HEK293 (cell line): ENCODE measurements around the gene ZFP3.
"Not testable (repeated sequence)": the region's sequence is repeated elsewhere in the genome, so short reads cannot be mapped to it uniquely, and the experiment has no call there.

Source experiments
- KLF1 ChIP-seq: fragments of 450-650 bp; formaldehyde crosslinking; IDR thresholded peaks from 2 replicates; pipeline ENCODE4 v1.5.1; 2016; ENCODE audit warnings: missing biosample characterization, missing genetic modification characterization
- MEIS1 ChIP-seq: sonication (generic); formaldehyde crosslinking; IDR thresholded peaks from 2 replicates; pipeline ENCODE4 v1.8.1; 2022; ENCODE audit warnings: missing genetic modification reagents, mild to moderate bottlenecking, borderline replicate concordance
- SP7 ChIP-seq: fragments of 450-650 bp; formaldehyde crosslinking; IDR thresholded peaks from 2 replicates; pipeline ENCODE4 v1.5.1; 2016; ENCODE audit warnings: missing biosample characterization, missing genetic modification characterization
- ZBTB20 ChIP-seq: fragments of 450-650 bp; formaldehyde crosslinking; IDR thresholded peaks from 2 replicates; pipeline ENCODE4 v1.5.1; 2016; ENCODE audit warnings: missing biosample characterization, missing genetic modification characterization
- ZNF341 ChIP-seq: fragments of 450-650 bp; formaldehyde crosslinking; IDR thresholded peaks from 2 replicates; pipeline ENCODE4; 2016; ENCODE audit warnings: low read depth, missing biosample characterization, missing genetic modification characterization
- ZNF76 ChIP-seq: fragments of 450-650 bp; formaldehyde crosslinking; IDR thresholded peaks from 2 replicates; pipeline ENCODE4; 2016; ENCODE audit warnings: low read depth, missing biosample characterization, missing genetic modification characterization, borderline replicate concordance
- ZNF837 ChIP-seq: fragments of 450-650 bp; formaldehyde crosslinking; IDR thresholded peaks from 2 replicates; pipeline ENCODE4 v1.5.1; 2016; ENCODE audit warnings: missing biosample characterization, missing genetic modification characterization
- ZSCAN16 ChIP-seq: fragments of 450-650 bp; formaldehyde crosslinking; IDR thresholded peaks from 2 replicates; pipeline ENCODE4 v1.5.1; 2016; ENCODE audit warnings: missing biosample characterization, missing genetic modification characterization
- TF ChIP-seq, protein P1 (sequence below): fragments of 450-650 bp; formaldehyde crosslinking; IDR thresholded peaks from 2 replicates; pipeline ENCODE4 v1.5.1; 2016; ENCODE audit warnings: missing biosample characterization, missing genetic modification characterization

DNA sequence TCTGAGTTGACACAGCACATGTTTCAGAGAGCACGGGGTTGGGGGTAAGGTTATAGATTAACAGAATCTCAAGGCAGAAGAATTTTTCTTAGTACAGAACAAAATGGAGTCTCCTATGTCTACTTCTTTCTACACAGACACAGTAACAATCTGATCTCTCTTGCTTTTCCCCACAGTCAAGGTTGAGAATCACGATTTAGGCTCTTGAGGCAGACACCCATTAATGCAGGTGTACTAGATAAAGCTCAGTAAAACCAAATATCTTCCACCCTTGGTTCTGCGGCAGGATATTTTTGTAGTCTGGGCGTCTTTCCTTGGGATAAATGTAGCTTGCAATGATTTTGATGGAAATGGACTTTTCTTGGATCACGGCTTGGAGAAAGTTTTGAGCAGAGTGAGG, 2.8 kb upstream of the ZFP3 start:
- not testable (repeated sequence) for TF ChIP-seq SP7; ZNF341 (tag by site-specific recombination); ZBTB20 (tag by site-specific recombination); ZSCAN16 (tag by site-specific recombination); ZNF837; MEIS1; KLF1 (tag by site-specific recombination); ZNF76 (tag by site-specific recombination)
- TF ChIP-seq, protein P1, sequence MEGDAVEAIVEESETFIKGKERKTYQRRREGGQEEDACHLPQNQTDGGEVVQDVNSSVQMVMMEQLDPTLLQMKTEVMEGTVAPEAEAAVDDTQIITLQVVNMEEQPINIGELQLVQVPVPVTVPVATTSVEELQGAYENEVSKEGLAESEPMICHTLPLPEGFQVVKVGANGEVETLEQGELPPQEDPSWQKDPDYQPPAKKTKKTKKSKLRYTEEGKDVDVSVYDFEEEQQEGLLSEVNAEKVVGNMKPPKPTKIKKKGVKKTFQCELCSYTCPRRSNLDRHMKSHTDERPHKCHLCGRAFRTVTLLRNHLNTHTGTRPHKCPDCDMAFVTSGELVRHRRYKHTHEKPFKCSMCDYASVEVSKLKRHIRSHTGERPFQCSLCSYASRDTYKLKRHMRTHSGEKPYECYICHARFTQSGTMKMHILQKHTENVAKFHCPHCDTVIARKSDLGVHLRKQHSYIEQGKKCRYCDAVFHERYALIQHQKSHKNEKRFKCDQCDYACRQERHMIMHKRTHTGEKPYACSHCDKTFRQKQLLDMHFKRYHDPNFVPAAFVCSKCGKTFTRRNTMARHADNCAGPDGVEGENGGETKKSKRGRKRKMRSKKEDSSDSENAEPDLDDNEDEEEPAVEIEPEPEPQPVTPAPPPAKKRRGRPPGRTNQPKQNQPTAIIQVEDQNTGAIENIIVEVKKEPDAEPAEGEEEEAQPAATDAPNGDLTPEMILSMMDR (tag by site-specific recombination), result not testable (repeated sequence)
